HepG2 (cell line): ENCODE results near the gene ESYT3. TPM values are rescaled to one million over a fixed set of nuclear protein-coding genes. Genes with fewer than 3 reads are reported as not detected.
A peak's percentile ranks its signal among the peaks of the same experiment; 100 is the strongest.

Experiments
- ARHGAP35 ChIP-seq: sonication (generic); formaldehyde crosslinking; IDR thresholded peaks from 2 replicates; pipeline ENCODE4 v1.9.0; 2022; ENCODE audit warnings: mild to moderate bottlenecking, inconsistent platforms, moderate library complexity, missing genetic modification reagents, borderline replicate concordance
- CBFB ChIP-seq: sonication (generic); formaldehyde crosslinking; IDR thresholded peaks from 2 replicates; pipeline ENCODE4 v1.4.0; 2020; ENCODE audit warnings: missing genetic modification reagents
- CEBPG ChIP-seq: IDR thresholded peaks from 2 replicates; pipeline ENCODE4 v1.6.1; 2016
- HCFC1 ChIP-seq: fragments of 150-350 bp; IDR thresholded peaks from 2 replicates; pipeline ENCODE4 v1.6.1; 2014; ENCODE audit warnings: low read depth, low read length
- HES4 ChIP-seq: sonication (generic); formaldehyde crosslinking; IDR thresholded peaks from 2 replicates; pipeline ENCODE4 v1.9.0; 2021; ENCODE audit warnings: mild to moderate bottlenecking, missing genetic modification reagents, borderline replicate concordance
- IRF1 ChIP-seq: sonication (generic); formaldehyde crosslinking; IDR thresholded peaks from 2 replicates; pipeline ENCODE4 v1.4.0; 2020; ENCODE audit warnings: low read depth, mild to moderate bottlenecking, missing genetic modification reagents
- JUN ChIP-seq: sonication (generic); formaldehyde crosslinking; IDR thresholded peaks from 2 replicates; pipeline ENCODE4 v1.4.0; 2020; ENCODE audit warnings: mild to moderate bottlenecking, missing genetic modification reagents
- MBNL3 ChIP-seq: fragments of 250-450 bp; sonication (Bioruptor Pico); conservative IDR thresholded peaks from 2 replicates; pipeline ENCODE4 v1.8.0; 2022; ENCODE audit warnings: mild to moderate bottlenecking, inconsistent platforms
- MIXL1 ChIP-seq: IDR thresholded peaks from 2 replicates; pipeline ENCODE4 v1.6.1; 2016
- PAWR ChIP-seq: sonication (generic); formaldehyde crosslinking; IDR thresholded peaks from 2 replicates; pipeline ENCODE4 v1.4.0; 2020; ENCODE audit warnings: missing genetic modification reagents, mild to moderate bottlenecking, borderline replicate concordance
- PHF21A ChIP-seq: sonication (generic); formaldehyde crosslinking; IDR thresholded peaks from 2 replicates; pipeline ENCODE4 v1.5.0; 2020; ENCODE audit warnings: mild to moderate bottlenecking, missing genetic modification reagents
- RBM39 ChIP-seq: fragments of 200-400 bp; formaldehyde crosslinking; IDR thresholded peaks from one replicate; pipeline ENCODE4 v1.6.1; 2018; ENCODE audit warnings: antibody characterized with exemption, mild to moderate bottlenecking, low read depth, low read length; ENCODE audit not compliant: poor library complexity, severe bottlenecking
- SAP130 ChIP-seq: IDR thresholded peaks from 2 replicates; pipeline ENCODE4 v1.6.1; 2016; ENCODE audit warnings: low read depth
- SMAD1 ChIP-seq: sonication (generic); formaldehyde crosslinking; IDR thresholded peaks from 2 replicates; pipeline ENCODE4 v1.4.0; 2020; ENCODE audit warnings: missing genetic modification reagents, low read depth, mild to moderate bottlenecking, borderline replicate concordance
- SMAD3 ChIP-seq: sonication (generic); formaldehyde crosslinking; IDR thresholded peaks from 2 replicates; pipeline ENCODE4 v1.4.0; 2020; ENCODE audit warnings: missing genetic modification reagents
- SNAPC2 ChIP-seq: sonication (generic); formaldehyde crosslinking; IDR thresholded peaks from 2 replicates; pipeline ENCODE4 v1.8.1; 2022; ENCODE audit warnings: mild to moderate bottlenecking, missing genetic modification reagents
- SOX5 ChIP-seq: IDR thresholded peaks from 2 replicates; pipeline ENCODE4 v1.6.1; 2016; ENCODE audit warnings: borderline replicate concordance
- SRY ChIP-seq: sonication (generic); formaldehyde crosslinking; IDR thresholded peaks from 2 replicates; pipeline ENCODE4 v1.8.0; 2022; ENCODE audit warnings: mild to moderate bottlenecking, missing genetic modification reagents
- ZKSCAN5 ChIP-seq: sonication (generic); formaldehyde crosslinking; IDR thresholded peaks from 2 replicates; pipeline ENCODE4 v1.5.1; 2020; ENCODE audit warnings: mild to moderate bottlenecking, missing genetic modification reagents
- ZNF510 ChIP-seq: sonication (generic); formaldehyde crosslinking; IDR thresholded peaks from 2 replicates; pipeline ENCODE4 v1.4.0; 2020; ENCODE audit warnings: low read depth, mild to moderate bottlenecking, missing genetic modification reagents
- ZNF558 ChIP-seq: sonication (generic); formaldehyde crosslinking; IDR thresholded peaks from 2 replicates; pipeline ENCODE4 v1.9.0; 2022; ENCODE audit warnings: mild to moderate bottlenecking, missing genetic modification reagents, borderline replicate concordance
- polyA plus RNA-seq, 8 experiments: library from polyadenylated mRNA; depleted of rRNA in 3 of 8; stranded (reverse) in 7 of 8; unstranded in 1 of 8; fragments of >200 nt; fragmentation: Illumina TruSeq in 4 of 8; extraction: Trizol in 4 of 8; gene quantifications; 2 replicates each; pipeline versions ENCODE4 v1.2.1 to v1.2.3, GENCODE V29; 2011 to 2016; ENCODE audit warnings: low read depth in 4 of 8, missing spikeins in 1 of 8, mixed read lengths in 1 of 8; ENCODE audit not compliant: insufficient read depth in 1 of 8
- total RNA-seq, 5 experiments: library from RNA; depleted of rRNA; stranded (reverse); fragments of >200 nt; fragmentation: Illumina TruSeq; extraction: Trizol; gene quantifications; 2 replicates each; pipeline ENCODE4 v1.2.3, GENCODE V29; 2016; ENCODE audit warnings: low read depth in 1 of 5
- TF ChIP-seq, protein P1 (sequence below): sonication (generic); formaldehyde crosslinking; IDR thresholded peaks from 2 replicates; pipeline ENCODE4 v1.4.0; 2020; ENCODE audit warnings: mild to moderate bottlenecking, missing genetic modification reagents, borderline replicate concordance
- TF ChIP-seq, protein P2 (sequence below): sonication (generic); formaldehyde crosslinking; IDR thresholded peaks from 2 replicates; pipeline ENCODE4; 2020; ENCODE audit warnings: missing genetic modification reagents, mild to moderate bottlenecking, borderline replicate concordance
- TF ChIP-seq, protein P3 (sequence below): IDR thresholded peaks from 2 replicates; pipeline ENCODE4 v1.6.1; 2016; ENCODE audit warnings: low read depth, control low read depth

The ESYT3 gene
- total and polyA plus RNA-seq, 2 of the 13 experiments (the other 11 are each of a cell fraction or from before 2014, with no cell fraction given), result 1.5 to 4.1 TPM

GRCh38 chr3:138434276-138434874 is at the start of gene ESYT3 (continued):
- TF ChIP-seq SMAD1, result 0 out of 2 replicates have a peak, but pooled peaks have one; percentile 24
- TF ChIP-seq SOX5 (CRISPR knock-in tag), result peak; percentile 58
- 0 out of 2 replicates have a peak, but pooled peaks have one; percentile 14 for TF ChIP-seq CBFB (CRISPR knock-in tag)
- TF ChIP-seq, protein P1, sequence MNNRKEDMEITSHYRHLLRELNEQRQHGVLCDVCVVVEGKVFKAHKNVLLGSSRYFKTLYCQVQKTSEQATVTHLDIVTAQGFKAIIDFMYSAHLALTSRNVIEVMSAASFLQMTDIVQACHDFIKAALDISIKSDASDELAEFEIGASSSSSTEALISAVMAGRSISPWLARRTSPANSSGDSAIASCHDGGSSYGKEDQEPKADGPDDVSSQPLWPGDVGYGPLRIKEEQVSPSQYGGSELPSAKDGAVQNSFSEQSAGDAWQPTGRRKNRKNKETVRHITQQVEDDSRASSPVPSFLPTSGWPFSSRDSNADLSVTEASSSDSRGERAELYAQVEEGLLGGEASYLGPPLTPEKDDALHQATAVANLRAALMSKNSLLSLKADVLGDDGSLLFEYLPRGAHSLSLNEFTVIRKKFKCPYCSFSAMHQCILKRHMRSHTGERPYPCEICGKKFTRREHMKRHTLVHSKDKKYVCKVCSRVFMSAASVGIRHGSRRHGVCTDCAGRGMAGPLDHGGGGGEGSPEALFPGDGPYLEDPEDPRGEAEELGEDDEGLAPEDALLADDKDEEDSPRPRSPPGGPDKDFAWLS (CRISPR knock-in tag), result no peak
- peak; percentile 65; the same call in 1 of the 2 replicates for TF ChIP-seq MIXL1 (CRISPR knock-in tag)
- 0 out of 2 replicates have a peak, but pooled peaks have one; percentile 14 for TF ChIP-seq CEBPG (CRISPR knock-in tag)
- TF ChIP-seq ZNF558 (CRISPR knock-in tag), result peak; percentile 94
- TF ChIP-seq ZKSCAN5 (CRISPR knock-in tag), result no peak
- 0 out of 2 replicates have a peak, but pooled peaks have one; percentile 76 for TF ChIP-seq PAWR
- TF ChIP-seq, protein P2, sequence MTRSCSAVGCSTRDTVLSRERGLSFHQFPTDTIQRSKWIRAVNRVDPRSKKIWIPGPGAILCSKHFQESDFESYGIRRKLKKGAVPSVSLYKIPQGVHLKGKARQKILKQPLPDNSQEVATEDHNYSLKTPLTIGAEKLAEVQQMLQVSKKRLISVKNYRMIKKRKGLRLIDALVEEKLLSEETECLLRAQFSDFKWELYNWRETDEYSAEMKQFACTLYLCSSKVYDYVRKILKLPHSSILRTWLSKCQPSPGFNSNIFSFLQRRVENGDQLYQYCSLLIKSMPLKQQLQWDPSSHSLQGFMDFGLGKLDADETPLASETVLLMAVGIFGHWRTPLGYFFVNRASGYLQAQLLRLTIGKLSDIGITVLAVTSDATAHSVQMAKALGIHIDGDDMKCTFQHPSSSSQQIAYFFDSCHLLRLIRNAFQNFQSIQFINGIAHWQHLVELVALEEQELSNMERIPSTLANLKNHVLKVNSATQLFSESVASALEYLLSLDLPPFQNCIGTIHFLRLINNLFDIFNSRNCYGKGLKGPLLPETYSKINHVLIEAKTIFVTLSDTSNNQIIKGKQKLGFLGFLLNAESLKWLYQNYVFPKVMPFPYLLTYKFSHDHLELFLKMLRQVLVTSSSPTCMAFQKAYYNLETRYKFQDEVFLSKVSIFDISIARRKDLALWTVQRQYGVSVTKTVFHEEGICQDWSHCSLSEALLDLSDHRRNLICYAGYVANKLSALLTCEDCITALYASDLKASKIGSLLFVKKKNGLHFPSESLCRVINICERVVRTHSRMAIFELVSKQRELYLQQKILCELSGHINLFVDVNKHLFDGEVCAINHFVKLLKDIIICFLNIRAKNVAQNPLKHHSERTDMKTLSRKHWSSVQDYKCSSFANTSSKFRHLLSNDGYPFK (CRISPR knock-in tag), result peak; percentile 76
- TF ChIP-seq JUN (CRISPR knock-in tag), result peak; percentile 60; the same call in 1 of the 2 replicates
- peak; percentile 97; the same call in 1 of the 2 replicates for TF ChIP-seq ZNF510
- no peak for TF ChIP-seq RBM39
- peak; percentile 90 for TF ChIP-seq SAP130 (CRISPR knock-in tag)
- TF ChIP-seq SRY, result peak; percentile 96
- no peak for TF ChIP-seq IRF1 (CRISPR knock-in tag)
- TF ChIP-seq ARHGAP35 (CRISPR knock-in tag), result peak; percentile 79; the same call in 1 of the 2 replicates
- peak; percentile 74 for TF ChIP-seq PHF21A
- peak; percentile 83; the same call in 1 of the 2 replicates for TF ChIP-seq SMAD3 (CRISPR knock-in tag)
- peak; percentile 84 for TF ChIP-seq HES4 (CRISPR knock-in tag)
- no peak for TF ChIP-seq HCFC1
- TF ChIP-seq MBNL3 (CRISPR knock-in tag), result no peak
- TF ChIP-seq SNAPC2 (CRISPR knock-in tag), result peak; percentile 97
- TF ChIP-seq, protein P3, sequence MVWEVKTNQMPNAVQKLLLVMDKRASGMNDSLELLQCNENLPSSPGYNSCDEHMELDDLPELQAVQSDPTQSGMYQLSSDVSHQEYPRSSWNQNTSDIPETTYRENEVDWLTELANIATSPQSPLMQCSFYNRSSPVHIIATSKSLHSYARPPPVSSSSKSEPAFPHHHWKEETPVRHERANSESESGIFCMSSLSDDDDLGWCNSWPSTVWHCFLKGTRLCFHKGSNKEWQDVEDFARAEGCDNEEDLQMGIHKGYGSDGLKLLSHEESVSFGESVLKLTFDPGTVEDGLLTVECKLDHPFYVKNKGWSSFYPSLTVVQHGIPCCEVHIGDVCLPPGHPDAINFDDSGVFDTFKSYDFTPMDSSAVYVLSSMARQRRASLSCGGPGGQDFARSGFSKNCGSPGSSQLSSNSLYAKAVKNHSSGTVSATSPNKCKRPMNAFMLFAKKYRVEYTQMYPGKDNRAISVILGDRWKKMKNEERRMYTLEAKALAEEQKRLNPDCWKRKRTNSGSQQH (CRISPR knock-in tag), result no peak
